Left ventricle myocardium inferior (tissue), 1 donor: ENCODE data around the gene TUBGCP6. TPM values are rescaled to one million over a fixed set of nuclear protein-coding genes. Genes with fewer than 3 reads are reported as not detected.

Experiments used
- DNase-seq: peaks from one replicate; pipeline ENCODE4 v3.0.0-alpha.2; 2020
- H3K27ac ChIP-seq: fragments of 200-600 bp; replicated peaks from 2 replicates; pipeline ENCODE4 v1.8.0; 2021
- H3K27me3 ChIP-seq: fragments of 200-600 bp; 2 replicates; pipeline ENCODE4 v1.8.0; 2021; ENCODE audit warnings: low read depth
- H3K36me3 ChIP-seq: fragments of 200-600 bp; 2 replicates; pipeline ENCODE4 v1.8.0; 2021
- H3K4me1 ChIP-seq: fragments of 200-600 bp; 2 replicates; pipeline ENCODE4 v1.8.0; 2021
- H3K4me3 ChIP-seq: fragments of 200-600 bp; 2 replicates; pipeline ENCODE4 v1.8.0; 2021; ENCODE audit warnings: mild to moderate bottlenecking, moderate library complexity
- H3K9me3 ChIP-seq: fragments of 200-600 bp; replicated peaks from 2 replicates; pipeline ENCODE4 v1.8.0; 2021
- intact Hi-C: fragments of 100-400 bp; cut with micrococcal nuclease; formaldehyde crosslinking; loops from one replicate; pipeline ENCODE4 v1.11.0; 2022
- total RNA-seq: library from RNA; stranded (reverse); fragmentation: NEBNext Ultra II Directional; extraction: Animal tissue kit (Norgen Biotek cat#: 25700); gene quantifications from one replicate; pipeline ENCODE4 v1.2.1, GENCODE V29; 2021
- TF ChIP-seq, protein P1 (sequence below): fragments of 200-600 bp; IDR thresholded peaks from 2 replicates; pipeline ENCODE4 v1.8.0; 2021; ENCODE audit warnings: antibody characterized with exemption, mild to moderate bottlenecking, borderline replicate concordance
- donor health status: DM: no; HTN: yes; CAD: no; lungs with severe emphysema.

Gene TUBGCP6
- total RNA-seq, 1 donor from 2014 or later: 18.3 TPM

DNA sequence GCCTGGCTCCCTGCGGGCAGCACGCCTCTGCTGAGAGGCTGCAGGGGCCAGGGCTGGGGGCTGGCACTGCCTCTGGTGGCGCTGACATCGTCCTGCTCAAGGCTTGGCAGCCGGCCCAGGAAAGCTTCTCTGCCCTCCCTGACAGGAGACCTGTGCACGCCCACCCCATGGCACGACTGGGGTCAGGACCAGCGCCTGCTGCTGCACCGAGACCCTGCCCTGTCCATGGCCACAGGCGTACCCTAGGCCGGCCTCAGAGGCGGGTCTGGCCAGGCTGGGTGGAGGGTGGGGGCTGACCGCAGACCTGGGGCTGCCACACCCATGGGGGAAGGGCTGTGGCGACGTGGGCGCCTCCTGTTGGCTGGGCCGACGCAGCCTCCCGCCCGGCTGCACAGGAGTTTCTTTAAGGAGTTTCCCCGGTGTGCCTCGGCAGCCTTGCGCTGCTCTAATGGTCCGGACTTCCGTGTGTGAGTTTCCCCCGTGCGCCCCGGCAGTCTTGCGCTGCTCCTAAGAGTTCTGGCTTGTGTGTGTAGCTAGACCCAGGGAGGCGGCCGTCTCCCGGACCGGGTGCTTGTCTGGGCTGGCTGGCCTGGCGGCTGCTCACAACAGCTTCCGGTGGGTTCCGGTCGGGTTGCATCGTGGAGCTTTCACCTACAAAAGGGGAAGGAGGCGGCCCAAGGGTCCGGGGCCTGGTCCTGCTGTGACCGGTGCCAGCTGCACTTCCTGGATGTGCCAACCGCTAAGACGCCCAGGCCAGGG, 54.5 kb downstream of the TUBGCP6 start:
- no peaks in the 10 kb centered on the region for H3K9me3 ChIP-seq
- peaks cover 53% of the 10 kb centered on the region for H3K4me1 ChIP-seq
- intact Hi-C loops: no loop called here
- peak overlapping the region; percentile 65 for H3K4me3 ChIP-seq
- TF ChIP-seq, protein P1, sequence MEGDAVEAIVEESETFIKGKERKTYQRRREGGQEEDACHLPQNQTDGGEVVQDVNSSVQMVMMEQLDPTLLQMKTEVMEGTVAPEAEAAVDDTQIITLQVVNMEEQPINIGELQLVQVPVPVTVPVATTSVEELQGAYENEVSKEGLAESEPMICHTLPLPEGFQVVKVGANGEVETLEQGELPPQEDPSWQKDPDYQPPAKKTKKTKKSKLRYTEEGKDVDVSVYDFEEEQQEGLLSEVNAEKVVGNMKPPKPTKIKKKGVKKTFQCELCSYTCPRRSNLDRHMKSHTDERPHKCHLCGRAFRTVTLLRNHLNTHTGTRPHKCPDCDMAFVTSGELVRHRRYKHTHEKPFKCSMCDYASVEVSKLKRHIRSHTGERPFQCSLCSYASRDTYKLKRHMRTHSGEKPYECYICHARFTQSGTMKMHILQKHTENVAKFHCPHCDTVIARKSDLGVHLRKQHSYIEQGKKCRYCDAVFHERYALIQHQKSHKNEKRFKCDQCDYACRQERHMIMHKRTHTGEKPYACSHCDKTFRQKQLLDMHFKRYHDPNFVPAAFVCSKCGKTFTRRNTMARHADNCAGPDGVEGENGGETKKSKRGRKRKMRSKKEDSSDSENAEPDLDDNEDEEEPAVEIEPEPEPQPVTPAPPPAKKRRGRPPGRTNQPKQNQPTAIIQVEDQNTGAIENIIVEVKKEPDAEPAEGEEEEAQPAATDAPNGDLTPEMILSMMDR: peak; percentile 45
- H3K36me3 ChIP-seq: peaks cover 17% of the 10 kb centered on the region
- DNase-seq: peak; percentile 84
- peak overlapping the region; percentile 88 for H3K27ac ChIP-seq
- no peaks in the 10 kb centered on the region for H3K27me3 ChIP-seq

DNA sequence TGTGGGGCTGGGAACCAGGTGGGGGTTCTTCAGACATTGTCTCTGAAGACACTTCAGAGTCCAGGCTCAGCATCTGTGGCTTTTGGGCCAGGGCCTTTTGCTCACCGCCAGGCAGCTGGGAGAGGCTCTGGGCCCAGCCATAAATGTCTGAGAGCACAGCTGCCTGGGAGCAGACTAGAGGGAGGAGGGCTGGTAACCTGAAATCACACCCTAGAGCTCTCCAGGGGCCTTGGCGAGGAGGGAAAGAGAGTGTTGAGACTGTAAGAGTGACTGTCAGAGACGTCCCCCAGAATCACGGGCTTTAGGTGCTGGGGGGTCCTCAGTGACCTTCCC, 55.0 kb downstream of the TUBGCP6 start:
- peak overlapping the region; percentile 65 for H3K4me3 ChIP-seq
- peaks cover 13% of the 10 kb centered on the region for H3K36me3 ChIP-seq
- TF ChIP-seq, protein P1: no peak
- H3K27ac ChIP-seq: peak overlapping the region; percentile 88
- no peak for DNase-seq
- intact Hi-C loops: no loop called here
- no peaks in the 10 kb centered on the region for H3K27me3 ChIP-seq
- H3K4me1 ChIP-seq: peaks cover 57% of the 10 kb centered on the region
- no peaks in the 10 kb centered on the region for H3K9me3 ChIP-seq

DNA sequence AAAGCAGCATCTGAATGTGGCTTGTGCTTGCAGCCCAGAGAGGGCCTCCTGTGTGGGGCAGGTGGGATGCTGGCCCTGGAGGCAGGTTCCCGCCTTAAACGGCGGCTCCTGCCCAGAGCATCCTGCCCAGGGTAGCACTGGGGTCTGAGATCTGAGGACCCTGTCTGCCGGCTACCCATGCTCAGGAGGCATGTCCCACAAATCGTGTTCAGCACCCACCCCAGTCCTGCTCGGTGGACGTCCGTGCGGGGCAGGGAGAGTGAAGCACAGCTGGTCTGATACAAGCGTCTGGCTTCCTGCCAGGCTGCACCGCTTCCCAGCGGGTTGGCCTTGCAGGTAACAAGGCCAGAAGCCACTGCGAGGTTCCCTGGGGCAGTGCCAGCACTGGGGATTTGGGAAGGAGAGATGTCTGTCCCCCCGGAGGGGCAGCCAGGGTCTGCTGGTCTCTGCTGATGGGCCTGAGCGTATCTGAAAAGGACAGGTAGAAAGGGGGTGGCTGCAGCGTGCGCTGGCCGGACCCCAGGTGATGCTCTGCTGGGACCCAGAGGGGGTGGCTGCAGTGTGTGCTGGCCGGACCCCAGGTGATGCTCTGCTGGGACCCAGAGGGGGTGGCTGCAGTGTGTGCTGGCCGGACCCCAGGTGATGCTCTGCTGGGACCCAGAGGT, 55.5 kb downstream of the TUBGCP6 start:
- DNase-seq: no peak

DNA sequence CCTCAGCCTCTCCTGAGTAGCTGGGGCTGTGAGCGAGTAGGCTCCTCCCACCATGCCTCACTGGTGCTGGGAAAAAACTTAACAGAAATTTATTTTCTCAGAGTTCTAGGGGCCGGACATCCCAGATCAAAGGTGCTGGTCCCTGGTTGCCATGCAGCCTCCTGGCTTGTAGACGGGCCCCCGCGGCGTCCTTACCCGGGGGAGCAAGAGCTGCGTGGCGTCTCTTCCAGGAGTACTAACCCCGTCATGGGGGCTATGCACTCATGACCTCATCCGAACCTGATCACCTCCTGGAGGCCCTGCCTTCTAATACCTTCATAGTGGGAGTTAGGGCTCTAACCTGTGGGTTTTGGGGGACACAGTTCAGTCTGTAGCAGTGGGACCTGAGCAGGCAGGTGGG, 56.5 kb downstream of the TUBGCP6 start:
- Histone ChIP-seq H3K27me3 (no peaks in the 10 kb centered on the region), H3K4me1 (peaks cover 72% of the 10 kb centered on the region), H3K27ac (peak overlapping the region; percentile 88), H3K36me3 (no peaks in the 10 kb centered on the region), H3K4me3 (no peak overlapping the region), H3K9me3 (no peaks in the 10 kb centered on the region)
- TF ChIP-seq, protein P1: no peak
- intact Hi-C loops: no loop called here
- DNase-seq: no peak

More for the DNA sequence above, 55.5 kb downstream of the TUBGCP6 start:
- no peaks in the 10 kb centered on the region for H3K9me3 ChIP-seq
- TF ChIP-seq, protein P1: no peak
- peak overlapping the region; percentile 65 for H3K4me3 ChIP-seq
- intact Hi-C loops: no loop called here
- H3K4me1 ChIP-seq: peaks cover 62% of the 10 kb centered on the region
- peaks cover 8% of the 10 kb centered on the region for H3K36me3 ChIP-seq
- H3K27ac ChIP-seq: peak overlapping the region; percentile 88
- no peaks in the 10 kb centered on the region for H3K27me3 ChIP-seq

DNA sequence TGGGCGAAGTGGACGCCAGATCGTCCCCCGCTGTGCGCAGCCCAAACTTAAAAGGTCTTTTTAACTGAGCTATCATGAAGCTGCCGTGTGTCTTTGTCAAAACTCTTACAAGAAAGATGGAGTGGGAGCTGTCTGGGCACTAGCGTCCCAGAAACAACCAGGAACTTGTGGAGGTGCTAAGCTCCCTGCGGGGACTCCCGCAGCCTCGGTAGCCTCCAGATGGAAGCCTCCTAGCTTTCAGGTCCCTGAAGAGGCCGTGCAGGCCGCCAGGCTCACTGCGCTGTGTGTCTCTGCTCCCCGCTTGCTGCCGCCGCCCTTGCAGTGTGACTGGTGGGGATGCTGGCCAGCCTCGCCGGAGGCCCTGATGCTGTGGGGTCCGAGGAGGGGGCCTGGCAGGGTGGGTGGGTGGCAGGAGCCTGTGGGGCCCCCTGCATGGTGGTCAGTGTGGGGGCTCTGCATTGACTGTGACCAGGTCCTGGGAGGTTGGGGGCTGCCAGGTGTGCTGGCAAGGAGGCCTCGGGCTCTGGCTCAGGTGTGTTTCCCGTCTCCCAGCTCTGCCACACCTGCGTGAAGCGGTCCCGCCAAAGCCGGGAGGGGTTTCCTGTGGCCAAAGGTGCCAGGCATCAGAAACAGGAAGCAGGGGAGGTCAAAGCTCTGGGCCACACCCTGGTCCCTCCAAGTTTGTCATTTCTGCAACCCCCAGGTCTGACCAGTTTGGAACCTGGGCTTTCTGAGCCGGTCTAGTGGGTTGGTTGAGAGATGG, 57.9 kb downstream of the TUBGCP6 start:
- intact Hi-C loops: no loop called here
- peak overlapping the region; percentile 69 for H3K27ac ChIP-seq
- no peaks in the 10 kb centered on the region for H3K9me3 ChIP-seq

More for the DNA sequence above, 57.9 kb downstream of the TUBGCP6 start:
- peaks cover 80% of the 10 kb centered on the region for H3K4me1 ChIP-seq
- TF ChIP-seq, protein P1: no peak
- peak overlapping the region; percentile 85 for H3K4me3 ChIP-seq
- DNase-seq: no peak
- no peaks in the 10 kb centered on the region for H3K36me3 ChIP-seq
- H3K27me3 ChIP-seq: no peaks in the 10 kb centered on the region
